GM10248 (cell line): ENCODE data around the gene TUBB4A.

Experiments
- CTCF ChIA-PET: fragments of 300-600 bp; sonication (Branson Sonifier 250); formaldehyde crosslinking; extraction: SDS; loops from one replicate; lab custom pipeline; 2021; ENCODE audit warnings: antibody characterized with exemption; lab: Yijun Ruan, JAX
- POLR2A ChIA-PET: fragments of 350-650 bp; sonication (Branson Sonifier 250); formaldehyde crosslinking; extraction: SDS; loops from one replicate; lab custom pipeline; 2020; ENCODE audit warnings: antibody characterized with exemption; lab: Yijun Ruan, JAX
- DNase-seq: peaks from one replicate; pipeline ENCODE4 v3.0.0; 2012; ENCODE audit errors: extremely low spot score
- CTCF ChIP-seq: IDR thresholded peaks from 2 replicates; pipeline ENCODE4 v1.5.1; 2012; ENCODE audit warnings: mild to moderate bottlenecking, low read depth; ENCODE audit errors: extremely low read depth, missing control alignments, control extremely low read depth

TUBB4A gene

DNA sequence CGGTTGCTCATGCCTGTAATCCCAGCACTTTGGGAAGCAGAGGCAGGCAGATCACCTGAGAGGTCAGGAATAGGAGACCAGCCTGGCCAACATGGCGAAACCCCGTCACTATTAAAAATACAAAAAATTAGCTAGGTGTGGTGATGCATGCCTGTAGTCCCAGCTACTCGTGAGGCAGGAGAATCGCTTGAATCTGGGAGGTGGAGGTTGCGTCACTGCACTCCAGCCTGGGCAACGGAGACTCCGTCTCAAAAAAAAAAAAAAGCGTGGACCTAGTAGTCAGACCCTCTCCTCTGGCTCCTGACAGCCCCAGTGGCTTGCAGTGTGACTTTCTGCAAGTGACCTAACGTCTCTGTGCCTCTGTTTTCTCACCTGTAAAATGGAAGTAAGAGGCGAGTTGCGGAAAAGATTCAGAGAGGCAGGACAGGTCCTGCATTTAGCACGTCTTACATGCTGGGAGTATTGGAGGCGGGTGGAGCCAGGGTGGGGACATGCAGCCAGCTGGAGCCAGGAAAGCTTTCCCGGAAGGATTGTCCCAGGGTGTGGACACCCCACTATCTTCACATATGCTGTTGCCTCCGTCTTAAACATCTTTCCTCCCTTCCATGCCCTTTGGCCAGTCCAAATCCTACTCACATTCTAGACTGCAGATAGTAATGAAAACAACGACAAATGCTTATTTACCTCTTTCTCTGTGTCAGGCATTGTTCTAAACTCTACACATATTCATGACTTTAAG is 2.9 kb downstream of the TUBB4A start:
- CTCF ChIA-PET, result interaction anchor here (1.2 to 4.6 kb wide), 6 partner anchors 9 to 365 kb away, joined by 3 to 33 read pairs (median 6); partner anchors contain the start of gene DENND1C

GRCh38 chr19:6498294-6499036 is 3.6 kb downstream of the TUBB4A start:
- DNase-seq, result no peak
- no peak for TF ChIP-seq CTCF
- ChIA-PET POLR2A (interaction anchor here (0.9 kb wide), 1 partner anchor 32 kb away, joined by 6 read pairs; the partner anchor contains the start of gene TNFSF9), CTCF (interaction anchor here (1.4 to 4.6 kb wide), 4 partner anchors 9 to 18 kb away, joined by 4 to 33 read pairs (median 6); partner anchors contain the start of gene DENND1C)

More for the DNA sequence above, 2.9 kb downstream of the TUBB4A start:
- no peak for DNase-seq
- POLR2A ChIA-PET, result interaction anchor here (0.9 kb wide), 1 partner anchor 31 kb away, joined by 6 read pairs; the partner anchor contains the start of gene TNFSF9
- no peak for TF ChIP-seq CTCF

GRCh38 chr19:6495947-6496346 is 6.2 kb downstream of the TUBB4A start:
- CTCF ChIA-PET, result no interaction called here
- TF ChIP-seq CTCF, result no peak
- no peak for DNase-seq

GRCh38 chr19:6494438-6495036 is 7.6 kb downstream of the TUBB4A start:
- POLR2A ChIA-PET, result no interaction called here
- TF ChIP-seq CTCF, result no peak
- no peak for DNase-seq
- CTCF ChIA-PET, result interaction anchor here (0.7 to 1.5 kb wide), 2 partner anchors 8 to 13 kb away, joined by 3 to 4 read pairs; partner anchors contain the start of gene DENND1C

More at GRCh38 chr19:6495947-6496346, 6.2 kb downstream of the TUBB4A start:
- POLR2A ChIA-PET, result no interaction called here

- ChIA-PET CTCF (interaction anchor here (0.7 to 4.4 kb wide), 6 partner anchors 10 to 372 kb away, joined by 3 to 30 read pairs (median 4); partner anchors contain the start of gene DENND1C), POLR2A (interaction anchor here (0.6 kb wide), 1 partner anchor 288 kb away, joined by 3 read pairs; no protein-coding TSS in a partner anchor)
- no peak for TF ChIP-seq CTCF
- DNase-seq, result no peak
These were observed 10.1 kb downstream of the TUBB4A start for GRCh38 chr19:6491802-6492592.
